GM18520 (cell line): ENCODE measurements around the gene CHMP4B.

ENCODE experiments used
- ATAC-seq: cut with Tn5 transposase; IDR thresholded peaks from one replicate; pipeline ENCODE4 v1.9.1; 2021; ENCODE audit not compliant: unreplicated experiment

The CHMP4B gene

DNA sequence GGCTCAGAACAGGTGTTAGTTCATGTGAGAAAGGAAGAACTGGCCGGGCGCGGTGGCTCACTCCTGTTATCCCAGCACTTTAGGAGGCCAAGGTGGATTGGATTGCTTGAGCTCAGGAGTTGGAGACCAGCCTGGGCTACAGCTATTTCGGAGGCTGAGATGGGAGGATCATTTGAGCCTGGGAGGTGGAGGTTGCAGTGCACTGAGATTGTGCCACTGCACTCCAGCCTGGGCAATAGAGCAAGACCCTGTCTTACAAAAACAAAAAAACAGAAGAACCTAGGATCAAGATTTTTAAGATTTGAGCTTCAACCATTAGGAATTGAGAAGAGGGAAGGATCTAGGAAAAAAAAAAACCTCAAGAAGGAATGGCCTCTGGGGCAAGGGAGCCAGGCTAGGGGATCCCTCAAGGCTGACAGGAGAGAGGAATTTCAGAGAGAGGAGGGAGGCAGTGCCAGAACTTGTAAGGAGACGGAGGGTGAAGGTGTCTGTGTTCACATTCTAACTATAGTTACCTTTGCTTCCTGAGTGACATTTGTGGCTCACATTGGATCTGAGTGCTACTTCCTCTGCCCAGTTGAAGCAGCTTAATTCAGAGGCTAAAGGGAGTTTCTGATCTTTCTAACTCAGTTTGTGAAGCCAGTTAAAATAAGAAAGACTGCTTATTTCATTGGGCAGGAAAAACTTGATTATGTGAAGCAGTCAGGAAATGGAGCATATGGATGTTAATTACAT lies 26.1 kb downstream of the CHMP4B start:
- no peak for ATAC-seq

DNA sequence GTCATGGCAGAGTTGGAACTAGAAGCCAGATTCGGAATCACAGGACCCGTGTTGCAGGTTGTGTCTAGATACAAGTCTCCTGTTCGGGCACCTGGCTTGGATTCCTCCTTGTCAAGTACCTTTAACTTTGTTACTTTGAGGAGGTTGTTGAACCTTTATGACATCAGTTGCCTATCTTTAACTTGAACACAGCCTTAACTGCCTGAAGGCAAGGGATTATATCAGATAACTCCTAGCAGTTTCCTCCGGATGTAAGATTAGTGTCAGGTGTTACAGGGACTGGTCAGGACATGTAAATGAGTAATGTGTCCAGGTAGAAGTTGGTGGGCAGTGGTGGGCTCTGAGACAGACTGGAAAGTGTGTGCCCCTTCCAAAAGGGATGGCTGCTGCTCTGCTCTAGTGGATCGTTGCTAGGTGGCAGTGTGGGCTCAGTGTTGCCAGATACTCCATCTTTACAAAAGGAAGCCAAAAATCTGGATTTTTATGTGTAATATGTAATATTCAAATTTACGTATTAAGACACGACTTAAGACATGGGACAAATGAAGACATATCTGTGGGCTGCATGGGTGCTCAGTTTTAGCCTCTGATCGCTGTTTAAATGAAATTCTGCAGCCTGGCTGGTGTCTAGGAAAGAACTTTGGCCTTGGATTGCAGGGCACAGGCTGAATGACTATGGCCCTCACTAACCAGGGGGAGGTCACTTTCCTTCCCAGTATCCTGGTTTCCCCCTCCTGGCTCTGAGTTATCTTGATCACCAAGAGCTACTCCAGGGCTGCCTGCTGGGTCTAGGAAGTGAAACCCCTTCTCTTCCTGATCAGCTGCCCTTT lies 27.1 kb downstream of the CHMP4B start:
- ATAC-seq = no peak

DNA sequence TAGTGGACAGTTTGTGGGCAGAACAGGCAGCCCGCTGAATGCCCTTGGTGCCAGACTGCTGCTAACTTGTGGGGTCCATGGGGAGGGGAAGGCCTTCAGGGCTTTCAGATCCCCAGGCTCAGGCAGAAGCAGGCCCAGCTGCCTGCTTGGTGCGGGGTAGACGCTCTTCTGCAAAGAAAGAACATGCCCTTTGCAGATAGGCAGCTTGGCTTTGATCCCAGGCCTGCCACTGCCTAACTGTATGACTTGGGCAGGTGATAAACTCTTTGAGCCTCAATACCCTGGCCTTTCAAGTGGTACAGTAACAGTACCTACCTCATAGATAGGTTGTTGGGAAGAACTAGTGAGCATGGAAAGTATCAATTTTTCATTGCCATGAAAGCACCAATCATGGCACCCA lies 28.4 kb downstream of the CHMP4B start:
- ATAC-seq = no peak

DNA sequence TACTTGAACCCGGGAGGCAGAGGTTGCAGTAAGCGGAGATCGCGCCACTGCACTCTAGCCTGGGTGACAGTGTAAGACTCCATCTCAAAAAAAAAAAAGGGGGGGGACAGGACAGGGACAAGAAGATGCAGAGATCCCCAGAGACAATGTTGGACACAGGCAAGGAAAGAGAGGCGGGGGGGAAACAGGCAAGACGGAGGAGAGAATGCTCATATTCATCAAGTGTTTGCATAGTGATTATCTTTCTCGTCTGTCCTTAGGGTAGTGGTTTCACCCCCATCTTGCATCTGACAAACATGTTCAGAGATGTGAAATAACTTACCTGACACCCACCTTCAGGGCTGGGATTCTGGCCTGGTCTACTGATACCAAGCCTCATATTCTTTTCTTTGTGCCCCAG lies 29.0 kb downstream of the CHMP4B start:
- no peak for ATAC-seq

DNA sequence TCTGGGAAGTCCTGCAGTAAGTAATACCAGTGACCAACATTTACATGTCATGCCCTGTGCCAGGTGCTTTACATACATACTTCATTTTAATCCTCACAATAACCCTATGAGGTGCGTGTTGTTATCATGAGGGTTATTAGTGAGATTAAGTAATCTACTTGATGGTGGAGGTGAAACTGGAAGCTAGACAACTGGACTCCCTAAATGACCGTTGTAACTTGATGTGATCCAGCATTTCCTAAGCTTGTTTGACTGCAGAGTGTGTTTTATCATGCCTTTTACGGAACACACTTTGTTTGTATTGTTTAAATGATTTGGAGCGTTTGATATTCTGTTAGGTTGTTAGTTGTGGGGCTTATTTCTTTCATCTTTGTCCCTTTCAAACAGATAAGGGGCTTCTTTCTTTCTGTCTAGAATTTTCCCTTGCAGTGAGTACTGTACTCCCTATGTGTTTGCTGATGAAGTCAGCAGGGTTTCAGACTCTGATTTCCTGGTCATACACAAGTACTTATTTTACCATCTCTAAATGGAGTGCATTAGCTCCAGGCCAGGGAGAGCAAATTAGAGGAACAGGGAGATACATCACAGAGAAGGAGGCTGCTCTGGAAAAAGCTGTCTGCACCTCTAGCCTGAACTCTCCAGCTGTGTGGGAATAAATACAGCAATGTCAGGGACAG lies 29.7 kb downstream of the CHMP4B start:
- no peak for ATAC-seq

DNA sequence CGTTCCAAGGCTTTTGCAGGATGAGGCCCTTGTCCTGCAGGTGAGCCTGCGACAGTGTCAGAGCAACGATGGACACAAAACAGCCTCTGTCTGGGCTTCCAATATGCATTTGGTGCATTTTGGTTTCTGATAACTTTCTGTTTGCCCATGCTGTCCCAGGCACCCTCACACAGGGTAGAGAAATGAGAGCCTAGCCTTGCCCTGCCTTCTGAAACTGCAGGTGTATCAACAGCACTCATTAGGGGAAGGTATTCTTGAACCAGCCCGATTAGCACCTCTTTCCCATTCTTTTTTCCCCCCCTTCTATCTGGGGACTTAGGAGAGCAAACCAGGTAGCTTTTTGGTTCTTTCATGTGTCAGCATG lies 30.3 kb downstream of the CHMP4B start:
- no peak for ATAC-seq

DNA sequence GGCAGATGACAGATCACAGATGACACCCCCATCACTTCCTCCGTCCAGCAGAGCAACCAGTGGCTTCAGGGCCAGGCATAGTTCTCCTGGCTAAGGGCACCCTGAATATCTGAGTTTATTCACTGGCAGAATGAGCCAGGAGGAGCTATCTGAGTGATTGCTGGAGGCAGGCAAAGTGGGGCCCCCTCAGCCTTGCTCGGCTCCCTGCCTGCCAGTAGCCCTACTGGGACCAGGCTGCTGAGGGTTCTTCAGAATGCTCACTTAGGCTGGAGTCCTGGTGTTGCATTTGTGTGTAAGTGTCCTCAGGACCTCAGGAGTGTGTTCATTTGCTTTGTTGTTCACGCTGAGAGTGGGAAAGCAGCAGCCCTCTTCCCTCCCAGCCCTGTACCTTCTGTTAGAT lies 31.2 kb downstream of the CHMP4B start:
- ATAC-seq = no peak

DNA sequence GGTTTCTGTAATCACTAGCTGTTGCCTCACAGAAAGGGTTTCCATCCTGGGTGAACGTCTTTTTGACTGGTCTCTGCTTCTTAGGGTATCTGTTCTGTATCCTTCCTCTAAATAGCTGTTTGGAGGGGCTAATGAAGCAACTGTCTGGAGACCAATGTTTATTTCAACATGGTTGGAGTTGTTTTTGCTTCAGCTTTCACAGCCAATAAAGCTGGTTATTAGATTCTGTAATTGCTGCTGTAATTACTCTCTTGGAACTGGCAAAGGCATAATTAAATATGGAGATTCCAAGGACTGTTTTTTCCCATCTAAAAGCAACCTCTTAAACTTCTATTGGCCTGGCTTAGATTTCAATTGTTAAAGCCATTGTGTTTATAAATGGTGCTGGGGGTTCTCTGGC lies 31.9 kb downstream of the CHMP4B start:
- no peak for ATAC-seq

DNA sequence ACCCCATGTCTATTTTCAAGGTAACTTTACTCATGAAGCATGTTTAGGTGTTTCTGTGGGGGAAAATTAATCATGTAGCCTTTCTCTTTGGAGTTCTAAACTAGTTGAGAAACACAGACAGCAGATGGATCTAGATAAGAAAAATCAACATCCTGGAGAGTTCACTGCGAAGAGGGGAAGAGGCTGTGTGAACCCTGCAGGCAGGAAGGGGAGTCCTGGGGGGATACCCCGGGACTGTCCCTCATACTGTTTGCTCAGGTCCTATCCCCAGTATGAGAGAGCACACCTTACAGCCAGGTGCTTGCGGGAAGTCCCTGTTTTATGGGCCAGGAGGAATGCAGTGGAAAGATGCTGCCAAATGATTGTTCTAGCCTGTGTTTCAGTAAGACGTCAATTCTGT lies 32.7 kb downstream of the CHMP4B start:
- ATAC-seq = no peak

DNA sequence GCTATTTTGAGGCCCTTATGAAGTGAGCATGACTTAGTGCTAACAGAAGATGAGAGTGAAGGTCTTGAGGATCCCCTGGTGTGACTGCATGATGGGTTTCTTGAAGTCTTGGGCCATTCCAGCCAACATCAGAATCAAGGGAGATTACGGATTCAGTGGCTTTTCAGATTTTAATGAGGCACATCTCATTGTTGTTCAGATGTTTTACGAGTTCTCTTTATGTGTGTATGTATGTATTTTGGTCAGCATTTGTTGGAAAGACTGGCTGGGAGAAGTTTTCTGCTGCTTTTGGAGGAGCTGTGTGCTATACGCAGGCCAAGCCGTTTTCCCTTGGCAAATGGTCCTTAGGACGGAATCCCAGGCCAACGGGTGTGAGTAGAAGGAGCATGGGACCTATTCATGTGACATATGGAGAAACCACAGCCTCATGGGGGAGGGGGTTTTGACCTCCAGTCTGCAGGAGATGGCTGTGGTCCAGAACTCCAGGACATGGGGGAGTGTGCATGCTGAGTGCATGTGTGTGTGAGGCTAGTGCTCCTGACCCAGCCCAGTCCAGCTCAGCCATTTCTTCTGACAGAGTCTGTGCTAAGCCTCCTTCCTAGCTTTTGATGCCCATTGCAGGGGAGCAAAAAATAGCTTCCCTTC lies 35.3 kb downstream of the CHMP4B start:
- no peak for ATAC-seq

DNA sequence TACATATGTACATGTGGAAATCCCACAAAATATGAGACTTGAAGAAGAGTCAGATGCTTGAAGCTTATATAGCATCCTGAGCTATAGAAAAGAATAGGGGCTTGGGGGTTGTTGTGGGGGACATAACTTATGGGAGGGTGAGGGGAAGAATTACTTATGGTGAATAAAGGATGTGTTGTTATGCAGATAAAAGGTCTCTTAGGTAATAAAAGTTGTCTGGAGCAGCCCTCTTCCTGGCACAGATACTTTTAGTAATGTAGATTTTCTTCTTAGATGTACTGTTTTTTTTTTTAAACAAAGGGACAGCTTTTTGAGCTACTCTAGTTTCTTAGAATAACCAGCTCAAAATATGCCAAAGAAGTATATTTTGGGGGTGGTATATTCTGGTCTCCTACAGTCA lies 35.9 kb downstream of the CHMP4B start:
- ATAC-seq = no peak

DNA sequence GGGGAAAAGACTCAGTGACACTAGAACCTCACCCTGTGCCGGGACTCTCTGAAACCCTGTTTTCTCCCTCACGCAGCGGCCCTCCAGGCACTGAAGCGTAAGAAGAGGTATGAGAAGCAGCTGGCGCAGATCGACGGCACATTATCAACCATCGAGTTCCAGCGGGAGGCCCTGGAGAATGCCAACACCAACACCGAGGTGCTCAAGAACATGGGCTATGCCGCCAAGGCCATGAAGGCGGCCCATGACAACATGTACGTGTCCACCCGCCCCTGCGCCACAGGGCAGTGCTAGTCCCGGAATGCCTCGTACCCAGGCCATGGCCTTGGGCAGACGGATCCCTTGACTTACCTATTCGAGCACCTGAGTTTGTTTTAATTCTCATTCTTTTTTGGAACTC lies 37.2 kb downstream of the CHMP4B start:
- ATAC-seq = no peak

DNA sequence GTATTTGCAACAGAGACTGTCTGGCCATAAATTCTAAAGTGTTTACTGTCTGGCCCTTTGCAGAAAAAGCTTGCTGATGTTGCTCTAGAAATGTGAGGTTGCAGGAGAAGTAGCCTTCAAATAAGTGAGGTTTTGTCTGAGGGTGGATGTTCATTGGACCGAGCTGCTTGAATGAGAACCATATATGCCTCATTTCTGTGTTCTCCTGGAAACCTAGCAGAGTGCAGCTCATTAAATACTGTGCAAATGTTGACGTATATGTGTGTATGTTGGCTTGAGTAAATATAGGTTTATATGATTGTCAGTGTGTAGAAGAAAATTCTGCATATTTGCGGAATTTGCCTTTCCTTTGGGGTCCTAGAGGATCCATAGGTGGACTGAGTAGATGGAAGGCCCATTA lies 39.0 kb downstream of the CHMP4B start:
- no peak for ATAC-seq

DNA sequence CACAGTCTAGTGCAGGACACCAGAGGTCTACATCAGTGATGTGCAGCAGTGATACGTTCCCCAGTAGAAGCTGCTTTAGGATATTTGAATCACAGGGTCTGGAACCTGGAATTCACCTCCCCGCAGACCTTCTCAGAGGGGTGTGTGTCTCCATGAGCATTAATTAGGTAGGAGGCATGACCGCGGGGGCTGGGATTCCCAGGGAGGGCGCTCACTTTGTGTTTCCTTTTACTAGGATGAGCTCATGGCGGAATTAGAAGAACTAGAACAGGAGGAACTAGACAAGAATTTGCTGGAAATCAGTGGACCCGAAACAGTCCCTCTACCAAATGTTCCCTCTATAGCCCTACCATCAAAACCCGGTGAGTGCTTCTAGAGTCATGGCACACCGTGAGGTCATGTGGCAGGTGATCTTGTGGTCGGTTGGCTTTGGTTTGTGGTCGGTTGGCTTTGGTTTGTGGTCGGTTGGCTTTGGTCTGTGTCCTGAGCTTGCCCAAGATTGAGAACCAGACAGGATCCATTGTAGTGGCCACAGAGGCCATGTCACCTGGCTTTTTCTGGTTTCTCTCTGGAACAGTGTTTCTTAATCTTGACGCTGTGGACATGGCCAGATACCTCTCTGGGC lies 40.8 kb downstream of the CHMP4B start:
- ATAC-seq = no peak

DNA sequence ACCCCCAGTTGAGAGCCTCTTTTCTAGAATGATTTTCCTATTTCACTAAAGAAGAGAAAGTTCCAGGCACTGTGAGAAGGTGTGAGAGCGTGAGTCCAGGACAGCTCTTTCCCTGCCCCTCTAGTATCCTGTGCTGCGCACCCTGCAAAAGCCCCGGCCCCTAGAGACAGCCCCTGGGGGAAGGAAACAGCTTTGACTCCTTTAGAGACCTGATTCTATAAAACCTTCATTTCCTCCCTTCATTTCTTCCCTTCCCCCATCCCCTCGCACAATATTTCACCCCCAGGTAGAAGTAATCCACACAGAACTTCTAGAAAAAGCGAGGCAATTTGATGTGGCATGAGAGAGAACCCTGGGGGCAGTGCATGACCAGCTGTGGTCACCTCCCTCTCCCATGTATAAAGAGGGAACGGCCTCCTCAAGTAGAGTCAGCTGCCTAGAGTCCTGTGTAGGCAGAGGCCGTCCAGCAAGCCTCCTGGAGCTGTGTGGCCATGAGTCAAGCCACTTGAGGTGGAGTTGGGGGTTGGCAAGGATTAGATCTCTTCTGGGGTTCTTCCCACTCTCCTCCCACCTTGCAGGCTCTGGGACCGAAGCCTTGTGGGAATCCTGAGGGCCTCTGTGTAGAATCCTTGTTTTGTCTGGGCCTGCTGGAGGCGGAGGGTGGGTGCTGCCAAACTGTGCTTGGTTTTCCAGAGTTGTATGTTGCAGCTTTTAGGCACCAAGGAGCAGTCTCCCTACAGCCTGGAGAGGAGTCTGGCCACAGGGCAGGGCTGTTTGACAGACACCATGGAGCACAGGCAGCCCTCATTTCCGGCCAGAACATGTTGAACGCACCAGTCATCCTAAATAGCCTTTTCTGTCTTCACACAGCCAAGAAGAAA lies 41.7 kb downstream of the CHMP4B start:
- no peak for ATAC-seq

DNA sequence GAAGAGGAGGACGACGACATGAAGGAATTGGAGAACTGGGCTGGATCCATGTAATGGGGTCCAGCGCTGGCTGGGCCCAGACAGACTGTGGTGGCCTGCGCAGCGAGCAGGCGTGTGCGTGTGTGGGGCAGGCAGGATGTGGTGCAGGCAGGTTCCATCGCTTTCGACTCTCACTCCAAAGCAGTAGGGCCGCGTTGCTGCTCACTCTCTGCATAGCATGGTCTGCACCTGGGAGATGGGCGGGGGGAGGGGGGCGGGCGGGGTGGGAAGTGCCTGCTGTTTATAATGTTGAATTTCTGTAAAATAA lies 42.3 kb downstream of the CHMP4B start:
- ATAC-seq = no peak

DNA sequence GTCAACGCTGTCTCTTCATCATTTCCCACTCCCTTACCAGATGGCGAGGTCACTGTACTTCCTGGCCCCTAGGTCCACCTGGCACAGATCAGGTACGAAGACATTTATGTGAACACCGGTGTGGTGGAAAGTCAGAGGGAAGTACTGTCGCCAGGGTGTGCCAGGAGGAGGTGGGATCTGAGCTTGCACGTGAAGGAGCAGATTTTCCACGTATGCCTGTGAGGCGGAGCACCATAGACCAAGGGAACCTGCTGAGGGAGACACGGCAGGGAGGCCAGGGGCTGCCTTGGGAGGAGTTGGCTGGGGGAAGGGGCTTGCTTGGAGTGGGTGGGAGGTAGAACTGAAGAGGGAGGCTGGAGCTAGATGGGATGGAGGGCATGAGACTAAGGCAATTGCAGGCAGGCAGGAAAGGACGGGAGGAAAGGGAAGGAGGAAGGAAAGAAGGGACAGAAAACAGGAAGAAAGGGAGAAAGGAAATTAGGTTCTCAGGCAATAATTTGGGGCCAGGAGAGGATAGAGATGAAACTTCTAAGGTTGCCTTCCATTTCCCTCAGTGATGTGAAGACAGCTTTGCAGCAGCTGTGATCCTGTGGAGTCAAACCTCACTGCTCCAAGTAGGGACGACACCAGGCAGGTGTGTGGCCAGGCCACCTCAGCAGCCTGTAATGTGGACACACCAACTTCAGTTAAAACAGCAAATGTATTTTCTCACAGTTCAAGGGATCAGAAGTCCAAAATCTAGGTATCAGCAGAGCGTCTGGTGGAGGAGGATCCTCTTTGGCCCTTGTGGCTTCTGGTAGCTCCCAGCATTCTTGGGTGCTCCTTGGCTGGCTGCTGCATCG lies 46.8 kb downstream of the CHMP4B start:
- ATAC-seq = no peak

DNA sequence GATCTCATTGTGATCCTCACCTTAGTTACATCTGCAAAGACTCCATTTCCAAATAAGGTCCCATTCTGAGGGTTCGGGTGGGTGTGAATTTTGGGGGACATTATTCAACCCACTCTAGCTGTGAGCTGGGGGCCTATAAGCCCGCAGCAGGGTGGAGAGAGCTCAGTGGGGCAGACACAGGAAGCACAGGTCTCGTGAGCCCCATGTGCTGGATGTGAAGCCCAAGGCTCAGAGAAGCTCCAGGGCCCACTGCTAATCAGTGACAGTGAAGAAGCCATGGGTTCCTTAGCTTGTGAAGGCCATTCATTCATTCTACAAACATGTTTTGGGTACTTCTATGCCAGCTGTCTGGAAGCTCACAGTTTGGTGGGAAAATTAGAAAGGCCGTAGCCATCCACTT lies 47.5 kb downstream of the CHMP4B start:
- ATAC-seq = no peak

DNA sequence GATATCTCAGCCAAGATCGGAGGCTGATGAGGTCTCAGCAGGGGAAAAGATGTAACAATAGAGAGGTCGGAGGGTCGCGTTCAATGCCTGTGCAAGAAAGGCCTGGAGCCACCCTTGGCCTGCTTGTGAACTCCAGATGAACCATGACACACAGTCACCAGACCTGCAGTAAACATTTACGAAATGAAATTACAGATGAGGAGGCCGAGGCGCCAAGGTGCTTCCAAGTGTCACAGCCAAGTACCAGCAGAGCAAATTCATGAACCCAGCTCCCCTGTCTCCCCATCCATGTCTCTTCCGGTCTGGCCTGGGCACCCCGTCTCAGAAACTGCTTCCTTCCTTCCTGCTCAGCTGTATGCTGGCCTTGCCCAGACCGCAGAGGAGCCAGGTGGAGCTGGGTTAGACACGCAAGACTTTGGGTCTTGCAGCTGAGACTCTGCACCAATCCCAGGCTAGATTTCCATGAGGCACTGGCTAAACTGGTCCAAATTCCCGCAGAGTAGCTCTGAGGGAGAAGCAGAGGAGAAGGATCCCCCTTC lies 48.1 kb downstream of the CHMP4B start:
- ATAC-seq = no peak
